Muscle layer of colon (tissue), 2 donors: ENCODE measurements around the gene CRKL.

Experiments used
- H3K27ac ChIP-seq: one replicate; pipeline ENCODE4 v1.7.0; 2013; ENCODE audit warnings: low read depth, mild to moderate bottlenecking, low read length, moderate library complexity
- H3K27me3 ChIP-seq, 2 donors: one replicate each; pipeline ENCODE4 v1.7.0; 2013; ENCODE audit warnings: low read length in 2 of 2, mild to moderate bottlenecking in 2 of 2; ENCODE audit not compliant: insufficient read depth in 2 of 2, control insufficient read depth in 1 of 2
- H3K36me3 ChIP-seq: one replicate; pipeline ENCODE4 v1.7.0; 2013; ENCODE audit warnings: mild to moderate bottlenecking, low read length; ENCODE audit not compliant: insufficient read depth
- H3K4me1 ChIP-seq: one replicate; pipeline ENCODE4 v1.7.0; 2013; ENCODE audit warnings: mild to moderate bottlenecking, low read length; ENCODE audit not compliant: insufficient read depth
- H3K4me3 ChIP-seq, 2 donors: one replicate each; pipeline ENCODE4 v1.7.0; 2013; ENCODE audit warnings: low read length in 2 of 2, low read depth in 1 of 2, mild to moderate bottlenecking in 1 of 2, moderate library complexity in 1 of 2
- H3K9ac ChIP-seq: one replicate; pipeline ENCODE4 v1.7.0; 2013; ENCODE audit warnings: low read length
- H3K9me3 ChIP-seq: one replicate; pipeline ENCODE4 v1.7.0; 2013; ENCODE audit warnings: mild to moderate bottlenecking, low read length
- donor health status: abdominal sarcoma.
- donor health status: Adenocarcinoma of cecum.

Gene CRKL

GRCh38 chr22:20975541-20976290 is 58.5 kb downstream of the CRKL start:
- Histone ChIP-seq H3K27me3 (no peaks in the 10 kb centered on the region), H3K9me3 (no peaks in the 10 kb centered on the region)

GRCh38 chr22:20976291-20976877 is 59.2 kb downstream of the CRKL start:
- H3K36me3 ChIP-seq = no peaks in the 10 kb centered on the region
- no peaks in the 10 kb centered on the region for H3K9me3 ChIP-seq
- peaks cover 19% of the 10 kb centered on the region for H3K4me1 ChIP-seq
- H3K4me3 ChIP-seq = no peak overlapping the region
- no peak overlapping the region for H3K9ac ChIP-seq
- H3K27me3 ChIP-seq = no peaks in the 10 kb centered on the region
- no peak overlapping the region for H3K27ac ChIP-seq

More at GRCh38 chr22:20975541-20976290, 58.5 kb downstream of the CRKL start:
- H3K4me3 ChIP-seq = no peak overlapping the region
- H3K4me1 ChIP-seq = peaks cover 12% of the 10 kb centered on the region
- H3K9ac ChIP-seq = no peak overlapping the region
- H3K27ac ChIP-seq = no peak overlapping the region
- no peaks in the 10 kb centered on the region for H3K36me3 ChIP-seq

GRCh38 chr22:20977019-20977418 is 59.8 kb downstream of the CRKL start:
- Histone ChIP-seq H3K36me3 (no peaks in the 10 kb centered on the region), H3K27ac (no peak overlapping the region), H3K27me3 (no peaks in the 10 kb centered on the region), H3K9ac (no peak overlapping the region), H3K4me1 (peaks cover 20% of the 10 kb centered on the region), H3K9me3 (no peaks in the 10 kb centered on the region), H3K4me3 (no peak overlapping the region)

GRCh38 chr22:20977516-20978170 is 60.4 kb downstream of the CRKL start:
- no peaks in the 10 kb centered on the region for H3K36me3 ChIP-seq
- H3K27me3 ChIP-seq = no peaks in the 10 kb centered on the region
- H3K9me3 ChIP-seq = no peaks in the 10 kb centered on the region
- peaks cover 20% of the 10 kb centered on the region for H3K4me1 ChIP-seq
- H3K9ac ChIP-seq = no peak overlapping the region
- no peak overlapping the region for H3K4me3 ChIP-seq
- H3K27ac ChIP-seq = no peak overlapping the region

DNA sequence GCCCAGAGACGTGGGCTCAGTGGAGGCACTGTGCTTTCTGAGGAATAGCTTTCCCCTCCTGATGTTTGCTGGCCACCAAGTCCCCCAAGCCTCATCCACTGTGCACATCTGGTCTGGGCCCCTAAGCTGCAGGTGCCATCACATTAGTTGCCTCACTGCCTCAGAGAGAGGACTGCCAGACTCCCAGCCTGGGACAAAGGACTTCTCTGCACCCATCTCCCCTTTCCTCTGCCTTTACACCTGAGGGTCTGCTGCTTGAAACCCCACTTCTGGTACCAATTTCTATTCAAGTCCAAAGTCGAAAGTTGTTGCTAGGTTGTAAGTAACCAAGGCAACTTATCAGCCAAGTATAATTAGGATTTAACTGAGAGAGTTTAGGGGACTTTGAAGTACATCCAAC is 61.2 kb downstream of the CRKL start:
- peaks cover 28% of the 10 kb centered on the region for H3K4me1 ChIP-seq
- H3K36me3 ChIP-seq = no peaks in the 10 kb centered on the region

GRCh38 chr22:20979243-20979809 is 62.1 kb downstream of the CRKL start:
- H3K9ac ChIP-seq = peak overlapping the region; percentile 37
- peaks cover 4% of the 10 kb centered on the region for H3K36me3 ChIP-seq
- no peaks in the 10 kb centered on the region for H3K9me3 ChIP-seq
- H3K27ac ChIP-seq = peak overlapping the region; percentile 43
- H3K4me3 ChIP-seq = peak overlapping the region; percentile 41 to 49
- H3K27me3 ChIP-seq = no peaks in the 10 kb centered on the region
- peaks cover 30% of the 10 kb centered on the region for H3K4me1 ChIP-seq

More for the DNA sequence above, 61.2 kb downstream of the CRKL start:
- H3K9ac ChIP-seq = no peak overlapping the region
- H3K27ac ChIP-seq = no peak overlapping the region
- no peaks in the 10 kb centered on the region for H3K27me3 ChIP-seq
- no peak overlapping the region for H3K4me3 ChIP-seq
- no peaks in the 10 kb centered on the region for H3K9me3 ChIP-seq

DNA sequence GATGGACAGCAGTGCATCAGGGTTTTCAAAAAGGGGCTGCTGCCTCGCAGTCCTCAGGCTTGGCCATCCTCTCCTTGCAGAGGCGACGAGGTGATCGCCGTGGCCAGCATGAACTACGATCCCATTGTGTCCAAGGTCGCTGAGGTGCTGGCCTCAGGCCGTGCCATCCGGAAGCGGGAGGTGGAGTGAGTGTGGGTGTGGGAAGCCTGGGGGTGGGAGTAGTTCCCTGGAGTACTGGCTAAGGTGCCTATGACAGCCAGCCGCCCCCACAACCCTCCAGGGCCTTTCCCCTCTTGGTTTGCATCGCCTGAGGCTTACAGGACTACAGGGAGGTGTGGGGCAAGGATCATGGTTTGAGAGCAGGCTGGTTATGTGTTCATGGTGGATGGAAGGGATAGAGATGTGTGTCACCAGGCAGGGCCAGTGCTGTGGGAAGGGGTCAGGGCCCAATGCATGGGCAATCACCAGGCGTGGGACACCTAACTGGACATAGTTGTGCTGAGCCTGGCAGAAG is 62.8 kb downstream of the CRKL start:
- Histone ChIP-seq H3K9me3 (no peaks in the 10 kb centered on the region), H3K4me3 (peak overlapping the region in 1 of 2 donors; percentile 49), H3K4me1 (peaks cover 30% of the 10 kb centered on the region), H3K36me3 (peaks cover 8% of the 10 kb centered on the region), H3K27ac (peak overlapping the region; percentile 43), H3K27me3 (no peaks in the 10 kb centered on the region), H3K9ac (peak overlapping the region; percentile 37)

- Histone ChIP-seq H3K4me1 (peaks cover 30% of the 10 kb centered on the region), H3K9ac (no peak overlapping the region), H3K27ac (no peak overlapping the region), H3K36me3 (peaks cover 10% of the 10 kb centered on the region), H3K4me3 (peak overlapping the region in 1 of 2 donors; percentile 49), H3K27me3 (no peaks in the 10 kb centered on the region), H3K9me3 (no peaks in the 10 kb centered on the region)
Observed at GRCh38 chr22:20980523-20980922, 63.3 kb downstream of the CRKL start.

DNA sequence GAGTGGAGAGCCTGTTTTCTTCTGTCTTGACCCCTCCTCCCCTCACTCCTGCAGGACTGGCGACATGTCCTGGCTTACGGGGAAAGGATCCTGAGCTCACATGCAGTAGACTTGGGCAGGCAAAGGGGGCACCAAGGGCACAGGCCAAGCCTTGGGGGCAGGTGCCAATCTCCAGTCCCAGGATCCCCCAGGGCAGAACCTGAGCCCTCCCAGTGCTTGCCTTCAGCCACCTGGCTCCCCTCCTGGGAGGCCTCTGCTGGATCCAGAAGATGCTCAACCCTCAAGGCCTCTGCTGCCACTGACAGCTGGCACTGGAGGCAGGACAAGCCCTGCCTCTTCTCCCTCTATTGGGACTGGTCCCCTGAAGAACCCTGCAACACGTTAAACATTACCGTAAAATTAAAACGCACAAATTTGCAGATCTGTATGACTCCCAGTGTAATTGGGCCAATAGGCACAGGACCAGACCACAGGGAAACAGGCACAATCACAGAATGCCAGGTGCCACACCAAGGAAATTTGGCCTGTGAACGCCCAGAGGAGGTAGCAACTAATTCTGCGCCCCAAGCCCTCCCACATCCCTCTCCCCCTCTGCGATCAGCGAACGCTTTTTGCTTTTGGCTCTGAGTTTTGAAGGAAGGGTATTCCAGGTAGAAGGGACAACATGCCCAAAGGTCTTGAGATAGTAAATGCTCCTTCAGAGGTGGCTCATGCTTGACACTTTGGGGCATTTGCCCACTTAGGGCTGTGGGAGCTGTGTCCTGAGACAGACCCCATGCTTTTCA is 63.9 kb downstream of the CRKL start:
- peaks cover 17% of the 10 kb centered on the region for H3K36me3 ChIP-seq
- H3K4me1 ChIP-seq = peaks cover 30% of the 10 kb centered on the region
- H3K4me3 ChIP-seq = peak overlapping the region; percentile 79 to 89
- H3K9me3 ChIP-seq = no peaks in the 10 kb centered on the region
- peak overlapping the region; percentile 89 for H3K9ac ChIP-seq
- H3K27me3 ChIP-seq = no peaks in the 10 kb centered on the region
- H3K27ac ChIP-seq = peak overlapping the region; percentile 96

DNA sequence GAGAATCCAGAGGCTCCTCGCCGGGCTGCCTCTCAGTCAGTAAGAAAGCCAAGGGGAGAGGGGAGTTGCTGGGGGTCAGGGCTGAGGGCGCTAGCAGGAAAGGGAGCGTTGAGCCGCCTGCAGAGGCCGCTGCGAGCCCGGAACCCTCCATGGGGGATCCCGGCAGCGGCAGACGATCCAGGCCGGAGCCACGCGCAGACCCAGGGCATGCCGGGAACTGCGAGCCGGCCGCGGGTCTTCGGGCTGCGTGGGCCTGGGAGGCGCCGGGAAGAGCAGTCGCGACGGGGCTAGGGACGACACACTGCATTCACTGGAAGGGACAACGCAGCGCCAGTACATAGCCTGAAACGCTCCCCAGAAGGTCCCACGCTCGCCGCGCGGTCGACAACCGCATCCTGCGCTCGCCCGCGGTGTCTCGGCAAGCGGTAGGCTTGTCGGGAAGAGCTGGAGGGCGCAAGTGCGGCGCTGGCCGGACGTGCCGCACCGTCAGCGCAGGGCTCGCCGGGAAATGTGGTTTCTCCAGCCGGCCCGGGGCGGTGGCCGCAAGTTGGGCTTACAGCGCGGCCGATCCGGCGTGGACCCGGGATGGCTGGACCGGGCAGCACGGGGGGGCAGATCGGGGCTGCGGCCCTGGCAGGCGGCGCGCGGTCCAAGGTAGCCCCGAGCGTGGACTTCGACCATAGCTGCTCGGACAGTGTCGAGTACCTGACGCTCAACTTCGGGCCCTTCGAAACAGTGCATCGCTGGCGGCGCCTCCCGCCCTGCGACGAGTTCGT is 64.8 kb downstream of the CRKL start, which contains the start of gene LZTR1:
TSS of gene LZTR1 (plus strand) at position 511 of the 776 bp plus-strand sequence. CDS start at position 586, 75 bp downstream.
- Histone ChIP-seq H3K27ac (peak within 1 kb of the TSS; percentile 96), H3K36me3 (peaks cover 24% of the 10 kb centered on the region), H3K4me1 (peaks cover 30% of the 10 kb centered on the region), H3K4me3 (peak within 1 kb of the TSS; percentile 79 to 89), H3K27me3 (no peaks in the 10 kb centered on the region), H3K9ac (peak within 1 kb of the TSS; percentile 89), H3K9me3 (no peaks in the 10 kb centered on the region)
